ENCODE data around the gene SHISAL2A.

SHISAL2A gene

DNA sequence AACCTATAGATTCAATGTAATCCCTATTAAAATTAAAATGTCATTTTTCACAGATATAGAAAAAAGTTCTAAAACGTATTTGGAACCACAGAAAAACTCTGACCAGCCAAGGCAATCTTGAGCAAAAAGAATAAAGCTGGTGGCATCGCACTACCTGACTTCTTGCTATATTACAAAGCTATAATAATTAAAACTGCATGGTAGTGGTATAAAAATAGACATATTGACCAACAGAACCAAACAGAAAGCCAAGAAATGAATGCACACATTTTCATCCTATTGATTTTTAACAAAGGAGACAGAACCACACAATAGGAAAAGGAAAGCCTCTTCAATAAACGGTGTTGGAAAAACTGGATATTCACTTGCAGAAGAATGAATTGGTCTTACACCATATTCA, 9.2 kb upstream of the SHISAL2A start:
- DNase-seq, result no peak

DNA sequence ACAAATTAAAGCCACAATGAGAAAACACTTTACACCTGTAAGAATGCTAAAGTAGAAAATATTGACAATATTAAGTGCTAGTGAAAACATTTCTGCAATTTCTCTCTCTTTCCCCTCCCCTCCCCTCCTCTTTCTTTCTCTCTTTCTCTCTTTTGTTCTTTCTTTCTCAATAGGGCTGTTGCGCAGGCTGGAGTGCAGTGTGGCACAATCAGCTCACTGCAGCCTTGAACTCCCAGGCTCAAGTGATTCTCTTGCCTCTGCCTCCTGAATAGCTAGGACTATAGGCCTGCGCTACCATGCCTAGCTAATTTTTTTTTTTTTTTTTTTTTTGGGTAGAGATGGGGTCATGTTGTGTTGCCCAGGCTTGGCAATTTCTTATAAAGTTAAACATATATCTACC, 5.9 kb upstream of the SHISAL2A start:
- DNase-seq, result no peak

DNA sequence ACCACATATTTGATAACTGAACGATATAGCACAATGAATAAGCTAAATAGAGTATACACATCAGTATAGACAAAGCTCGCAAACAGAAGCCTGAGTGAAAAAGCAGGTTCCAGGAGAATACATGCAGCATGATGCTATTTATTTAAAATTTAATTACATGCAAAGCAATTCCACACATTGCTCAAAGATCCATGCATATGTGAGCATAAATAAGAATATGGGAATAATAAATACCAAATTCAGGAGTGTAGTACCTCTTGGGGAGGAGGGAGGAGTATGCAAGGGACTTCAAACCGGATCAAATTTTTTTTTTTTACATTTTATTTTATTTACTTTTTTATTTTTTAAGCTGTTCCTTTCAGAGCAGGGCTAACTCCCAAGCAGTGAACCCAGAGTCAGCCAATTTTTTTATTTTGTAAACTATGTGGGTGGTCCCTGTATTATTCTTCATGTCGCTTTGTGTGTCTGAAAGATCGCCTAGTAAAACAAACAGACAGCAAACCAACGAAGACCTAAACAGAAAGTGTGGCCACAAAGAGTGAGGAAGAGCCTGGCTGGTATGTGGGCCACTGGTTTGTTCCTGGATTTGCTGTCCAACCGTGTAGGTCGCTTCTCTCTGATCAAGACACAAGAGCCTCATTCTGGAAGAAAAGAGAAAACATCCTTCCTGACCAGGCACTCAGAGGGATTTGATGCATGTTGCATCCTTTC, 4.2 kb upstream of the SHISAL2A start:
- no peak for DNase-seq

DNA sequence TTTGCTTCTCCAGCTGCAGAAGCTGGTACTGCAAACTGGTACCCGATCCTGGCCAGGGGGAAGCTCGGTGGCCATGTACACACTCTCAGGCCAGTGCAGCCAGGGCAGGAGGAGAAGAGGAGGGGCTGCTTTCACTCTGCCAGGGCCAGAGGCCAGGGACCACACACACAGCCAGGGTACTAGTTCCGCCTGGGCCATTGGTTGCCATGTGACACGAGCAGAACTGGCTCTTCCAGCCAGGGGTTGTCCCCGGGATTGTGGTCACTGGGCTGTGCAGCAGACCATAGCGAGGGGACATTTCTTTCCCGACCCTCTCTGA, 3.7 kb upstream of the SHISAL2A start:
- DNase-seq, result no peak

DNA sequence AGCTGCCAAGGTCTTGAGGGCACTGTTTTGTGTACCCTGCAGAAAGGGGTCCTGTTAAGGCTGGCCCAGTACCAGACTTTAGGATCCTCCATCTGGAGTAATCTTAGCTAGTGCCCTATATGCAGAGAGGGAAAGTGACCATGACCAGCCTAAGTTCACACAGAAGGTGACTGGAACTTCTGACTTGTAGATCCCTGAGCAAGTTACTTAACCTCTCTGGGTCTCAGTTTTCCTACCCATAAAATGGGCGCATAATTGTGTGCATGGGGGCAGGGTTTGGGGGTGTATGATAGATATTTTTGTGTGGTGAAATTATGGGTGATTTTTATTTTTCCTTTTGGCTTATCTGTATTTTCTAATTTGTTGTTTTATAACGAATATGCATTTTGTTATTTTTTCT, 3.3 kb upstream of the SHISAL2A start:
- DNase-seq, result no peak

DNA sequence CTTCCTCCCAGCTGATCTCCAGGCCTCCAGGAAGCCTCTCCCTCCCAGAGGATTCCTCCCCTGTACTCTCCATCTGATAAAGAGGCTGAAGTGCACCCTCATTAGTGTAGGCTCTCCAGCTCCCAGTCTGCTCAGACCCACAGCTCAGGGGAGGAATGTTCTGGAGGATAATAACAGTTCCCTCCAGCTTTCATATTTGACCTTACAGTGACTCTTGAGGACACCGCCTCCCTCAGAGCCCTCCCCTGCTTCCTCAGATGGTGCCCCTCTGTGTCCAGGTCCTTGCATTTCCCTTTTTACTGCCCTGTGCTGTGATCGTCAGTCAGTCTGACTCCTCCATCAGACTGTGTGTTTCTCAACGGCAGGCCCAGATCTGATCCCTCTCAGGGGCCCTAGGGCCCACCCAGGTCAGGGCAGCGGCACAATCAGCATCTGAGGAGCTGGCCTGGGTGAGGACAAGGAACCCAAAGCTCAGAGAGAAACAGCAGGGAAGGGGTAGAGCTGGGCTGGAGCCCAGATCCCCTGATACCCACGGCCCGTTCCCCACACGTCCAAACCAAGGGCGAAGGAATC, 1.1 kb upstream of the SHISAL2A start:
- peak; percentile 23 for DNase-seq

DNA sequence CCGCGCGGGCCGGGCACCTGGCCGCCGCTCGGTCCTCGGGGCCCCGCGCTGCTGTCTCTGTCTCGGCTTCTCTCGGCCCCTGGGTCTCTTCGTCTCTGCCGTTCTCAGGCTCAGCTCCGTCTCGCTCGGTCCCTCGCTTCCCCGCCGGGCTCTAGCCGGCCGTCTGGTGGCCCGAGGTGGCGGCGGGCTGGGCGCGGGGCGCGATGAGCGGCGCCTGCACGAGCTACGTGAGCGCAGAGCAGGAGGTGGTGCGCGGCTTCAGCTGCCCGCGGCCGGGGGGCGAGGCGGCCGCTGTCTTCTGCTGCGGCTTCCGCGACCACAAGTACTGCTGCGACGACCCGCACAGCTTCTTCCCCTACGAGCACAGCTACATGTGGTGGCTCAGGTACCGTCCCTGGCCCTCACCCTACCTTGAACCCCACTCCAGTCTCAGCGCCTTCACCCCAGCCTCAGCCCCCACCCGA, 355 bp downstream of the SHISAL2A start:
- DNase-seq, result peak; percentile 50

DNA sequence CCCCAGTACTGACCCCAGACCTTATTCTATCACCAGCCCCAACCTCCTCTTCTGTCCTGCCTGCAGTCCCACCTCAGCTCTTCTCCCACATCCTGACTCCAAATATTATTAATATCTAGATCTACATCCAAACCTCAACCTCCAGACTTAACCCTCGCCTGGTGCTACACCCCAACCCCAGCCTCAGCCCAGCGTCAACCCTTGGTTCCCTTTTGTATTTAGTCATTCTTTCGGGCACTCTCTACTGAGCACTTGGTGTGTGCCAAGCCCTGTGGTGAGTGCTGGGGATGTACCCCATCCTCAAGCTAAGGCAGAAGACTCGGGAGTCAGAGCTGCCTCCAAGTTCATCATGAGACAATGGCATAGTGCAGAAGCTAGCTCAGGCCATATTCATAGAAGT, 1.1 kb downstream of the SHISAL2A start:
- peak; percentile 30 for DNase-seq

DNA sequence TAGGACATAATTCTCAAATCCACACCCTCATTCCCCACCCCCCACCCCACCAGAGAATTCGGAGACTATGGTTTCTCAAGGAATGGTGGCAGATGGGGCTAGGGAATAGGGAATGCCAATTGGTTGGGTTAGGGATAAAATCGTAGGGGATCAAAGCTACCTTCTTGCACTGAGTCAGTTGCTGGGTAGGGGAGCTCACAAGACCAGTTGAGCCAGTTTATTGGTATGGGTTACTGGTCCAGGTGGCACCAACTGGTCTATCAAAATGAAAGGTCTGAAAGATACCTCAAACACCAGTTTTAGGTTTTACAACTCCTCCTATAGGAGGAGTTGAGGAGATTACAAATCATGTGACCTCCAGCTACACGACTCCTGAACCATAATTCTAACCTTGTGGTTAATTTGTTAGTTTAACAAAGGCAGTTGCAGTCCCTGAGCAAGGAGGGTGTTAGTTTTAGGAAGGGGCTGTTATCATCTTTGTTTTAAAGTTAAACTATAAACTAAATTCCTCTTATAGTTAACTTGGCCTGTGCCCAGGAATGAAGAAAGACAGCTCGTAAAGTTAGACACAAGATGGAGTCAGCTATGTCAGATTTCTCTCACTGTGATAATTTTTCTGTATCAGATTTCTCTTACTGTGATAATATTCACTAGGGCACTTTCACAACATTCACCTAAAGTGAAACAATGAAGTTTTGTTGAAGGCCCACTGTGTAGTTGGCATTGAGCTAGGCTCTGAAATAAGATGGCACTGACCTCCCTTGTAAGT, 2.5 kb downstream of the SHISAL2A start:
- peak; percentile 63 for DNase-seq

DNA sequence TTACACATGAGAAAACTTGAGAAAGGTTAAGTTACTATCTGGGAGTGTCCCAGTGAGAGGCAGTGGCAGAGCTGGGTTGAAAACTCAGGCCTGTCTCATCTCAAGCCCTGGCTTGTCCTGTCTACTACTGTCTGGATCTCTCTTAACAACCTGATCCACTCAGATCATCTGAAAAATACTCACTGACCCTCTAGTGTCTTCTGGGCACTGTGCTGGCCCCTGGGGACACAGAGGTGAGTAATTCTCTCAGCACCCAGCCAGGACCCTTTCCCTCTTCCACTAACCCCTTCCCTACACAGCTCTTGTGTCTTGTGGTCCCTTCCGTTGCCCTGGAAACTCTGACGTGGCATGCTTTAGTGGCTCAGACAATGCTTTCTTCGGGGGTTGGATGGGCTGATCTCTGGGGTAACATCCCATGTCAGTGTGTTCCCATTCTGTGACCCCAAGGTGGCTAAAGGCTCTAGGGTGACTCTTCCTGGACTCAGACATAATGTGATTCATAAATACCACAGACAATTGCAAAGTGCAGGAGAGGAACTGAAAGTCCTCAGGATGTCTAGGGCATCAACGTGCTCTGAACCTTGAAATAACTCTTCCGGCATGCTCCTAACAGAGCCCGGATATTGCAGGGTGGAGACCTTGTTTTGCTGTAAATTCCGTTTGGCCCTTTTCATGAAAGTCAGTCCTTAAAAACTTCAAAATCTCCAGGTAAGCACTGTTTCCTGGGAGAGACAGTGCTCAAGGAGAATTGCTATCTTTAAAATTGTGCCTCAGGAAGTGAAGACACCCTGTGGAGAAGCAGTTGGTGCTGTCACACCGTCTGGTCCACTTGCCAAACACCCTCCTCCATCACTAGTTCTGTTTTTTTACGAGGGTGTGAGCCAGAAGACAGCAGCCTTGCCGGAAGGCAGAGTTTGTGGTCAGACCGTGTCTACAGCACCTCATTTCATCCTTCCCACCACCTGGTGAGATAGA, 4.0 kb downstream of the SHISAL2A start:
- peak; percentile 86 for DNase-seq

DNA sequence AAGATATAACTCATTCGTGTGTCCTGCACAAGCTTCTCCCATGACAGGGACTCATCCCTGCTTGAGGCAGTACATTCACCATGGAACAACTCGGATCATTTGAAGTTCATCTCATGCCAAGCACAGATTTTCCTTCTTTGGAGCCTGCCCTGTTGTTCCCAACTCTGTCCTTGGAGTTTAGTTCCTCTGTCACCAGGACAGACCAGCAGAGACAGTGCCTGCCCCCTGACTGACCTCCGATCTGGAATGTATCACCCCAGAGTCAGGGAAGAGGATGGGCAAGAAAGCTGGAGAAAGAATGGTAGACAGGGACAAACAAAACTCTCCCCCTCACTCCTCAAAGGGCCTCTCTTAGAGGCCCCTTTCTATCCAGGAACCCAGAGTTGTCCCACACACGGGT, 5.0 kb downstream of the SHISAL2A start:
- no peak for DNase-seq

DNA sequence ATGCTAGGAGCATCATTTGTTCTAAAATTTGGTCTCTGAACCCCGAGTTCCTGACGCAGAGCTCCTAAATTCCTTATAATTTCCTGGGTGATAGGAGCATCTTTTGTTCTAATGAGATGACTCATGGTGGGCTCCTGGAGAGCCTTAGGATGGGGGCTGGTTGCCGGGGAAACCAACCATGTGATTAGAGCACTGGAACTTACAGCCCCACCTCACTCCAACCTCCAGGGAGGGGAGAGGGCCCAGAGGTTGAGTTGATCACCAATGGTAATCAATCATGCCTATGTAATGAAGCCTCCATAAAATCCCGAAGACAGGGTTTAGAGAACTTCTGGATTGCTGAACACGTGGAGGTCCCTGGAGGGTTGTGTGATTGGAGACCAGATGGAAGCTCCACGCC, 7.7 kb downstream of the SHISAL2A start:
- no peak for DNase-seq

DNA sequence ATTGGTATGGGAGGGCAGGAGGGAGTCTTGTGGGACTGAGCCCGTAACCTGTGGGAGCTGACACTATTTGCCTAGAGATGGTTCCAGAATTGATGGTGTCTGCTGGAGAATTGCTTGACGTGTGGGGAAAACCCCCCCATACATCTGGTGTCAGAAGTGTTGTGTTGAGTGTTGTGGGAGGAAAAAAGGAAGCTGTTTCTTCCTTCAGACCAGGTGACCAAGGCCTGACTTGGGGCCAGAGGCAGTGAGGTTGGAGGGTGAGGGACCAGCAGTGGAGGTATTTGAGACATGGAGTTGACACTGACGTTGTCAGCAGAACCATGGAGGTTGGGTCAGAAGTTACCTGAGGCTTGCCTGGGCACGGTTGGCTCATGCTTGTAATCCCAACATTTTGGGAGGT, 8.3 kb downstream of the SHISAL2A start:
- DNase-seq, result peak; percentile 24

DNA sequence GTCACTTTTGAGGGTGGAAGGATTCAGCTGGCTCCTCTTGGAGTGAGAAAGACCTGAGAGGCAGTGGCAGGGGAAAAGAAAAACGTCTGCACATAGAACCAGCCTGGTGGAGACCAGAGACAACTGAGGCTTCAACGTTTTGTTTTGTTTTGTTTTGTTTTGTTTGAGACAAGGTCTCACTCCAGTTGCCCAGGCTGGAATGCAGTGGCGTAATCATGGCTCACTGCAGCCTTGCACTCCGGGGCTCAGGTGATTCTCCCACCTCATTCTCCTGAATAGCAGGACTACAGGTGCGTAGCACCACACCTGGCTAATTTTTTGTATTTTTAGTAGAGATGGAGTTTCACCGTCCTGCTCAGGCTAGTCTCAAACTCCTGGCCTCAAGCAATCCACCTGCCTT, 12.3 kb downstream of the SHISAL2A start:
- DNase-seq, result no peak

DNA sequence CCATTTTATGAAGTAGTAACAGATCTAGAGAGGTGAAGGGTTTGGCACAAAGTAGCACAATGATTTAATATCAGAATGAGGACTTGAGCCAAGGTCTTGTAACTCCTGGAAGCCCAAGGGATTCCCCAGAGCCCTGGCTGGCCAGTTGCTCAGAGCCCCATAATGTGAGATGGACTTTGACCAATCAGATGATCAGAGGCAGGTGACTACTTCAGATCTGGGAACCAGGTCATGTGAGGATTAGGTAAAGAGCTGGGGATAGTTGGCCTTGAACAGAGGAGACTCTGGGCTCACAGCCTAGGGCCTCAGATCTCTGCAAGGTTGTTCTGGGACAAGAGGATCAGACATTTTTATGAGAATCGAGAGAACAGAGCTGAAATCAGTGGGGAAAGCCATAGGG, 18.9 kb downstream of the SHISAL2A start:
- no peak for DNase-seq

DNA sequence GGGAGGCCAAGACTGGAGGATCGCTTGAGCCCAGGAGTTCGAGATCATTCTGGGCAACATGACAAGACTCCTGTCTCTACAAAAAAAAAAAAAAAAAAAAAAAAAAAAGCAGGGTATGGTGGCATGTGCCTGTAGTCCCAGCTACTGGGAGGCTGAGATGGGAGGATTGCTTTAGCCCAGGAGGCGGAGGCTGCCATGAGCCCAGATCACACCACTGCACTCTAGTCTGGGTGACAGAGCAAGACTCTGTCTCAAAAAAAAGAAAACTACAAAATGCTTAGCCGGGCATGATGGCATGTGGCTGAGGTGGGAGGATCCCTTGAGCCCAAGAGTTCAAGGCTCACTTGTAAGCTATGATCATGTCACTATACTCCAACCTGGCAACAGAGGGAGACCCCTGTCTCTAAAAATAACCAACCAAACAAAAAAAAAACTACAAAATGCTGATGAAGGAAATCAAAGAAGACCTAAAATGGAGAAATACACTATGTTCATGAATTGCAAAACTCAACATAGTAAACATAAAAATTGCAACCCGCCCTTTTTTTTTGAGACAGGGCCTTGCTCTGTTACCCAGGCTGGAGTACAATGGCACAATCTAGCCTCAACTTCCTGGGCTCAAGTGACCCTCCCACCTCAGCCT, 20.4 kb downstream of the SHISAL2A start:
- no peak for DNase-seq

DNA sequence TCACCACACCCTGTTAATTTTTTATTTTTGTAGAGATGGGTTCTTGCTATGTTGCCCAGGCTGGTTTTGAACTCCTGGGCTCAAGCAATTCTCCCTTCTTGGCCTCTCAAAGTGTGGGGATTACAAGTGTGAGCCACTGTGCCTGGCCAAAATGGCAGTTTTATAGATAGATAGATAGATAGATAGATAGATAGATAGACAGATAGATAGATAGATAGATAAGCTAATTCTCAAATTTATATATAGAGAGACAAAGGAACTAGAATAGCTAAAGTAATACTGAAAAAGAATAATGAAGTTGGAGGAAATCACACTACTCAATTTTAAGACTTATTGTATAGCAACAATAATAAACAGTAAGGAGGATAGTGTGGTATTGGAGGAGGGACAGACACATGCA, 21.1 kb downstream of the SHISAL2A start:
- no peak for DNase-seq

DNA sequence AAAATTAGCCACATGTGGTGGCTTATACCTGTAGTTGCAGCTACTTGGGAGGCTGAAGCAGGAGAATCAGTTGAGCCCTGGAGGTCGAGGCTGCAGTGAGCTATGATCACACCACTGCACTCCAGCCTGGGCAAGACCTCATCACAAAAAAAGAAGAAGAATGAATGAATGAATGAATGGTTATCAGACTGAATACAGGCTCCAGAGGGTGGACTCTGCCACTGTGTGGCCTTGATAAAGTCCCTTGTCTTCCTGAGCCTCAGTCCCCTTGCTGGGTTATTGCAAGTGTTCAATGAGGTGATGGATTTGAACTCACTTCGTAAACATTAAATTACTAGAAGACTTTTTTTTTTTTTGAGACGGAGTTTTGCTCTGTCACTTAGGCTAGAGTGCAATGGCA, 24.7 kb downstream of the SHISAL2A start:
- DNase-seq, result no peak

DNA sequence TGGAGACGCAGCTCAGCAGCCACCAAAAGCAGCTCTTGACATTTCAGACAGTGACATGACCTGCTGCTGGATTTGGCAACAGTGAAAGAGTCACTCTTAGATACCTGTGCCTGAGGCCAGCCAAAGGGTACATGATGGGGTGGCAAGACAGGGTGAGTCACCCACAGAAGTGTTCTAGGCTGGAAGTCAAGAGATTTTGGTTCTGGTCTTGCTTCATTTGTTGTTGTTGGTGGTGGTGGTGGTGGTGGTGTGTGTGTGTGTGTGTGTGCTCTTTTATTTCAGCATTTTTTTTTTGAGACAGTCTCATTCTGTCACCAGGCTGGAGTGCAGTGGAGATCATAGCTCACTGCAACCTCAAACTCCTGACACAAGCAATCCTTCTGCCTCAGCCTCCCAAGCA, 25.8 kb downstream of the SHISAL2A start:
- DNase-seq, result no peak

DNA sequence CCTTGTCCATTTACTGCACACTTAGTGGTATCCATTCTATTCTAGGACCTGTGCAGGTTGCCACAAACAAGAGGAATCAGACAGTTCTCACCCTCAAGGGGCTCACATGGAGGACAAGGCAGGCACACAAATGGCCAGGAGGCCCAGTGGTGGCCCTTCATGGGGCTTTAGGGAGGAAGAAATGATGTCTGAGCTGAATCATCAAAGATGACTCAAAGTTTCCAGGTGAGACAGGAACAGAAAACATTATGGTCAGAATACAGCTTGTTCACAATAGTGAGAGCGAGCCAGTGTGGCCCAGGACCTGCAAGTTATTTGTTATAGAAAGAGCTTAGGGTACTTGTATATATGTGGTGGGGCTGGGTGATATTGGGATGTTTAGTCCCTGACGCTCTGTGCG, 26.4 kb downstream of the SHISAL2A start:
- DNase-seq, result no peak

DNA sequence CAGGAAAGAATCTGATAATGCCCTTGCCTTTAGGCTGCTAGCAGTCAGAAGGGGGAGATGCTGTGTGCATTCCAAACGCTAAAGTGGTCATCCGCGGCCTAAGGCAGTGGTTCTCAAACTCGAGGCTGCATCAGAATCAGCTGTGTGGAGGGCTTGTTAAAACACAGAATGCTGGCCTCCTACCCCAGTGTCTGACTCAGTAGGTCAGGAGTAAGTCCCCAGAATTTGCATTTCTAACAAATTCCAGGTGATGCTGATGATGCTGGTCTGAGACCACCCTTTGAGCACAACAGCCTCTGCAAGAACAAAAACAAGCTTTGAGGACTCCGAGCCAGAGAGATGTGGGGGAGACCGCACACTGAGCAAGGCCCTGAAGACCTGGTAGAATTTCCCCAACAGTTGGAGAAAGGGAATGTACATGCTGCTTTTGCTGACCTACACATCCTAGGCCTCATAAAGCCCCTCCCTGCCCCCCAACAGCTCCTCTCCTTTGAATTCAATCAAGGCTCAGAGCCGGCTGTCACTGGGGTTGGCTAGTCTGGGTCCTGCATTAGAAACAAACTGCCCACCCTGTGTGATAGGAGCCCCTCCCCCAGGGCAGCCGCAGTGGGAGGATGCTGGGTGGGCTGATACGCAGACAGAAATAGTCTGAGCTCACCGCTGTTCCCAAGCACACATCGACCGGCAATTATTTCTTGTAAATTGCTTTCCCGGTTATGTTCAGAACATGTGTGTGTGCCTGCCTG, 27.1 kb downstream of the SHISAL2A start:
- no peak for DNase-seq

DNA sequence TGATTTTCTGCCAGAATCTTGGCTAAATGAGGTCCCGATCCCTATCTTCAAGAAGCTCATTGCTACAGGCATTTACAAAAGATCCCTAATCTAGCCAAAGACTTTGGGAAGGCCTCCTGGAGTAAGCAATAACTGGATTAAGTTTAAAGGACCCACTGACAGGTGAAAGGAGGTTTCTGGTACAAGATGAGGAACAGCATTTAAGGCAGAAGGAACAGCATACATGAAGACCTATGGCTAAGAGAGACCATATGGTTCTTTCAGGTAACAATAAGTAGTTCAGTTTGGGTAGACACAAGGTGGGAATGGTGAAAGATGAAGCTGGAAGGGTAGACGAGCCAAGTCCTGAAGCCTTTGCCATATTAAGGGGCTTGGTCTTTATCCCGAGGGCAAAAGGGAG, 27.8 kb downstream of the SHISAL2A start:
- no peak for DNase-seq

All from CD4-positive, alpha-beta T cell treated with Interleukin-12 subunit alpha and Interleukin-12 subunit beta, for 1 hour (primary cell).